GM12874 (cell line): ENCODE results near the gene ATP11A.

Experiments used
- TF ChIP-seq, protein P1 (sequence below): IDR thresholded peaks from 2 replicates; pipeline ENCODE4 v1.5.1; 2011; ENCODE audit warnings: low read depth, mild to moderate bottlenecking, control low read depth, low read length, moderate library complexity; ENCODE audit not compliant: insufficient read depth

ATP11A gene

DNA sequence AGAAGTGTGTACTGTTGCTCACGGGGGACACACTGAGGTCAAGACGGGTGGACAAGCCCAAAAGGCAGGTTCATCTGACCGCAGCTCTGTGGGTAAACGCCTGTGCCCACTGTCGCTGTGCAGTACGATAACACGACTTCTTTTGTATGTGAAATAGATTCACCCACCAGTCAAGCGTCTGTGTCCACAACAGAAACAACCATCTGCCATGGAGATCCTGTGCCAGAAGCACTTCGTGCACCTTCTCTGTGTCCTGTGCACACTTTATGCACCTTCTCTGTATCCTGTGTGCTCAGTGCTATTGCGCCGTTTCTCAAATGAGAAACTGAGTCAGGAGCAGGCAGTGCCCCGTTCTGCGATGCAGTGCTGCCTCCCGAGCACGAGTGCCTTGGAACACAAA, 138.9 kb downstream of the ATP11A start:
- TF ChIP-seq, protein P1, sequence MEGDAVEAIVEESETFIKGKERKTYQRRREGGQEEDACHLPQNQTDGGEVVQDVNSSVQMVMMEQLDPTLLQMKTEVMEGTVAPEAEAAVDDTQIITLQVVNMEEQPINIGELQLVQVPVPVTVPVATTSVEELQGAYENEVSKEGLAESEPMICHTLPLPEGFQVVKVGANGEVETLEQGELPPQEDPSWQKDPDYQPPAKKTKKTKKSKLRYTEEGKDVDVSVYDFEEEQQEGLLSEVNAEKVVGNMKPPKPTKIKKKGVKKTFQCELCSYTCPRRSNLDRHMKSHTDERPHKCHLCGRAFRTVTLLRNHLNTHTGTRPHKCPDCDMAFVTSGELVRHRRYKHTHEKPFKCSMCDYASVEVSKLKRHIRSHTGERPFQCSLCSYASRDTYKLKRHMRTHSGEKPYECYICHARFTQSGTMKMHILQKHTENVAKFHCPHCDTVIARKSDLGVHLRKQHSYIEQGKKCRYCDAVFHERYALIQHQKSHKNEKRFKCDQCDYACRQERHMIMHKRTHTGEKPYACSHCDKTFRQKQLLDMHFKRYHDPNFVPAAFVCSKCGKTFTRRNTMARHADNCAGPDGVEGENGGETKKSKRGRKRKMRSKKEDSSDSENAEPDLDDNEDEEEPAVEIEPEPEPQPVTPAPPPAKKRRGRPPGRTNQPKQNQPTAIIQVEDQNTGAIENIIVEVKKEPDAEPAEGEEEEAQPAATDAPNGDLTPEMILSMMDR = no peak

DNA sequence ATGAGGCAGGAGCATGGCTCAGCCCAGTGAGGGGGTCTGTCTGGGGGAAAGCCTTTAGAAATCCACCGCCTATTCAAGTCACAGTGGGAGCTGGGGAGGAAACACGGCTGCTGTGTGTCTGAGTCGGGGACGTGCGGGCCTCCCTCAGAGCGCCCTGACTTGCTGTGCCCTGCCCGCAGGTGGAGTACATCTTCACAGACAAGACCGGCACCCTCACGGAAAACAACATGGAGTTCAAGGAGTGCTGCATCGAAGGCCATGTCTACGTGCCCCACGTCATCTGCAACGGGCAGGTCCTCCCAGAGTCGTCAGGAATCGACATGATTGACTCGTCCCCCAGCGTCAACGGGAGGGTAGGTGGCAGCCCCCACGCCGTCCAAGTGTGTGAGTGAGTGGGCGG, 141.4 kb downstream of the ATP11A start:
- TF ChIP-seq, protein P1 = no peak

DNA sequence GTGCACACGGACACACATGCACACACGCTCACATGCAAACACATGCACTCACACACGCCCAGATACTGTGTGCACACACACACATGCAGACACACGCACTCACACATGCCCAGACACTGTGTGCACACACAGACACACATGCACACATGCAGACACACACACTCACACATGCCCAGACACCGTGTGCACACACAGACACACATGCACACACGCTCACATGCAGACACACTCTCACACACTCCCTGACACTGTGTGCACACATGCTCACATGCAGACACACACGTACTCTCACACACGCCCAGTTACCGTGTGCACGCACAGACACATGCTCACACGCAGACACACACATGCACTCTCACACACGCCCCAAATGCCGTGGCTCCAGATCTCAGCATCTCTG, 142.0 kb downstream of the ATP11A start:
- TF ChIP-seq, protein P1 = no peak

DNA sequence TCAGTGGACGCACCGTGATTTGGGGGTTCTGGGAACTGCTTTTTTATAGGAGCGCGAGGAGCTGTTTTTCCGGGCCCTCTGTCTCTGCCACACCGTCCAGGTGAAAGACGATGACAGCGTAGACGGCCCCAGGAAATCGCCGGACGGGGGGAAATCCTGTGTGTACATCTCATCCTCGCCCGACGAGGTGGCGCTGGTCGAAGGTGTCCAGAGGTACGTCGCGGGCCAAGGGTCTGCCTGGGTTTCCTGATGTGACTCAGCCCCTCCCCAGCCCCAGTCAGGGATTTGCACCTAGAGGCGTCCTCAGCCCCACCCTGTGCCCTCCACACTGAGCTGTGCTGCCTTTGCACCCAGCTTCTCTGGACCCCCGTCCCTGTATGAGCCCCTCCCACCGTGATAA, 143.0 kb downstream of the ATP11A start:
- TF ChIP-seq, protein P1 = no peak

DNA sequence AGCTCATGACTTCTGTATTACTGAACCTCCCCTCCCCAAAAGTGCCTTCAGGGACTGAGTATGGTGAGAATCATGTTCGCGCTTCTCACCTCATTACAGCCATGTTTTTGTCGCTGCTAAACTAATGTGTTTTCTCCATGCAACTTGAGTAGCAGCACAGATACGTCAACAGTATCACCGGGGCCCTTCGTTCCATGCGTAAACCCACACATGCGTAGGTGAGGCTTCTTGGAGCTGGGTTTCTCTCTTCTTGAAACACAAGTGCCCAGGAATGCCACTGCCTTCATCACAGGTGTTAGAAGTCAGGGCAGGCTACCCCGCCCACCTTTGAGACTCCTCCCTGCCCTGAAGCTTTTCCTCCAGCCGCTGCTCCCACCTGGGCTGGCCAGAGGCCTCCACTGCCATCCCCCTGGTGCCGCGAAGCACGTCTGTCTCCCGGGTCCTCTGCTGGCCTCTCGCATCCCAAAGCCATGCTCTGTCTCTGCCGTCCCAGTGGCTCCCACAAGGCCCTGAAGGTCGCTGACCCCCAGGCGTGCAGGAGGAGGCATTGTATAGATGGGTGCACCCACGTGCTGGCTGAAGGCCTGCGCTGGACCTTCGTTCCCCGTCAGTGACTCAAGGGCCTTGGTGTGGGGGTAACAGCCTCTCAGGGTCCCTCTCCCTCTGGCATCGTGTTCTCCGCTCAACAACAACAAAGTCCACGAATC, 143.9 kb downstream of the ATP11A start:
- TF ChIP-seq, protein P1 = no peak

DNA sequence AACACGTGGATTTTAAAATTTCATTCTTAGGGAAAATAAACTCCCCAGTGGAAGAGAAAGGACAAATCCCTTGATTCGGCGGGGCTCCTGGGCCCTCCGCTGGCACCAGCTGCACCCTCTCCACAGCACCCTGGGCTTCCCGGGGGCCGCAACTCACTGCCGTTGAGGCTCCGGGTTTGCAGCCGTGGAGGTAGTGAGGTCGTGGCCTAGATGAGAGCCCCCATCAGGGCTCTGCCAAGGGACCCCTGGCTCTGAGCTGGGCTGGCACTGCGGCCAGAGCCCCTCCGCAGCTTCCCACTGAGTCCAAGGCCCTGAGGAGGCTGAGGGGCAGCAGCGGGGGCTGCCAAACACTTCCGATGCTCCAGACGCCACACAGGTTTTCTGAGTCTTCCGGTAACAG, 145.5 kb downstream of the ATP11A start:
- TF ChIP-seq, protein P1 = no peak

DNA sequence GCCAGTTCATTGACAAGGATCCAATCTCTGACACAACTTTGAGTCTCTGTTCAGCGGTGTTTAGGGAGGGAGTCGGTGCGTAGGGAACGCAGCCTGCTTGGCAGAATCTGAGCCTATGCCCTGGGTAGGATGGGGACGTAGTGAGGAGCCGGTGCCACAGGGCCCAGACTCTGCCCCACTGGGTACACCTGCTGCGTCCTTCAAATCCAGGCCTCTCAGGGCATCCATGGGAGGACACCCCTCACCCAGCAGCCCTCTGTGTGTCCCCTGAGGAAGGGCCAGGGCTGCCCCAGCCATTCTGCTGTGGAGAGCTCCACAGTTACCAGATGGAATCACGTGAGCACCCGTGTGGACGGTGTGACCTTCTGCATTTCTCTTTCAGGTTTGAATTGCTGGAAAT, 146.0 kb downstream of the ATP11A start:
- TF ChIP-seq, protein P1 = no peak
